Karpas-422 (cell line): ENCODE data around the gene CDC25B. TPM values are rescaled to one million over a fixed set of nuclear protein-coding genes. Genes with fewer than 3 reads are reported as not detected.
"Not testable (repeated sequence)": the region's sequence is repeated elsewhere in the genome, so short reads cannot be mapped to it uniquely, and the experiment has no call there.

ENCODE experiments used
- DNase-seq: peaks from one replicate; pipeline ENCODE4 v3.0.0-alpha.2; 2015
- H2AFZ ChIP-seq: fragments of 200-600 bp; sonication (generic); 2 replicates; pipeline ENCODE4 v1.6.1; 2014; ENCODE audit warnings: antibody characterized with exemption, low read length, mixed read lengths
- H3K27ac ChIP-seq: fragments of 200-600 bp; sonication (generic); 2 replicates; pipeline ENCODE4 v1.5.1; 2014; ENCODE audit warnings: mild to moderate bottlenecking, low read length, moderate library complexity
- H3K27me3 ChIP-seq: fragments of 200-600 bp; sonication (generic); 2 replicates; pipeline ENCODE4 v1.6.1; 2014; ENCODE audit warnings: low read length, mixed read lengths
- H3K36me3 ChIP-seq: fragments of 200-600 bp; sonication (generic); 2 replicates; pipeline ENCODE4 v1.6.1; 2014; ENCODE audit warnings: low read length, mixed read lengths; ENCODE audit not compliant: insufficient read depth
- H3K4me1 ChIP-seq: fragments of 200-600 bp; sonication (generic); 2 replicates; pipeline ENCODE4 v1.6.1; 2014; ENCODE audit warnings: mild to moderate bottlenecking, low read length, mixed read lengths
- H3K4me2 ChIP-seq: fragments of 200-600 bp; sonication (generic); 2 replicates; pipeline ENCODE4 v1.6.1; 2014; ENCODE audit warnings: low read length, low read depth, mild to moderate bottlenecking; ENCODE audit not compliant: poor library complexity, severe bottlenecking
- H3K4me3 ChIP-seq: fragments of 200-600 bp; sonication (generic); 2 replicates; pipeline ENCODE4 v1.5.1; 2014; ENCODE audit warnings: mild to moderate bottlenecking, antibody characterized with exemption, low read length, mixed read lengths
- H3K79me2 ChIP-seq: fragments of 200-600 bp; sonication (generic); 2 replicates; pipeline ENCODE4 v1.6.1; 2014; ENCODE audit warnings: mild to moderate bottlenecking, low read length, mixed read lengths
- H3K9ac ChIP-seq: fragments of 200-600 bp; sonication (generic); 2 replicates; pipeline ENCODE4 v1.6.0; 2014; ENCODE audit warnings: low read length
- H3K9me2 ChIP-seq: fragments of 200-600 bp; sonication (generic), shearing (Covaris generic); replicated peaks from 2 replicates; pipeline ENCODE4 v1.6.0; 2014; ENCODE audit warnings: mild to moderate bottlenecking, low read length, moderate library complexity; ENCODE audit not compliant: insufficient read depth
- H3K9me3 ChIP-seq: fragments of 300-700, 200-600 bp; sonication (generic); 2 replicates; pipeline ENCODE4 v1.6.1; 2014; ENCODE audit warnings: low read length, mixed read lengths
- H4K20me1 ChIP-seq: fragments of 200-600 bp; sonication (generic); 2 replicates; pipeline ENCODE4 v1.6.1; 2014; ENCODE audit warnings: mild to moderate bottlenecking, antibody characterized with exemption, low read length, low read depth; ENCODE audit not compliant: insufficient read depth
- total RNA-seq: library from RNA; depleted of rRNA; stranded (reverse); fragments of >200 nt; shearing (Covaris generic); gene quantifications from 2 replicates; pipeline ENCODE4 v1.2.3, GENCODE V29; 2014; ENCODE audit warnings: low replicate concordance

The CDC25B gene
- total RNA-seq, 1 experiment from 2014 or later = 11.7 TPM

GRCh38 chr20:3785240-3786125 lies 10.6 kb upstream of the CDC25B start:
- Histone ChIP-seq H3K4me1 (peaks cover 29% of the 10 kb centered on the region), H3K9me2 (no peaks in the 10 kb centered on the region), H3K9ac (peak overlapping the region; percentile 77), H3K9me3 (no peaks in the 10 kb centered on the region), H3K4me3 (peak overlapping the region; percentile 73; the same call in 1 of the 2 replicates), H4K20me1 (peaks cover 10% of the 10 kb centered on the region; the same call in 1 of the 2 replicates), H3K27me3 (no peaks in the 10 kb centered on the region), H3K79me2 (peaks cover 16% of the 10 kb centered on the region), H3K36me3 (no peaks in the 10 kb centered on the region), H3K4me2 (peak overlapping the region; percentile 82), H2AFZ (no peak overlapping the region), H3K27ac (no peak overlapping the region)
- DNase-seq = no peak

- H3K9ac ChIP-seq = peak overlapping the region; percentile 77
- no peaks in the 10 kb centered on the region for H3K27me3 ChIP-seq
- no peaks in the 10 kb centered on the region for H3K36me3 ChIP-seq
- peak overlapping the region; percentile 82 for H3K4me2 ChIP-seq
- H4K20me1 ChIP-seq = peaks cover 10% of the 10 kb centered on the region; the same call in 1 of the 2 replicates
- H3K9me3 ChIP-seq = no peaks in the 10 kb centered on the region
- DNase-seq = no peak
- H3K9me2 ChIP-seq = no peaks in the 10 kb centered on the region
- H2AFZ ChIP-seq = no peak overlapping the region
- peaks cover 16% of the 10 kb centered on the region for H3K79me2 ChIP-seq
- H3K27ac ChIP-seq = no peak overlapping the region
- peak overlapping the region; percentile 73 for H3K4me3 ChIP-seq
- peaks cover 23% of the 10 kb centered on the region for H3K4me1 ChIP-seq
Measured at GRCh38 chr20:3786126-3786484, 10.0 kb upstream of the CDC25B start.

GRCh38 chr20:3786665-3787323 lies 9.3 kb upstream of the CDC25B start, which contains the start of gene CENPB:
CENPB (minus strand) TSS chr20:3786740; CDS start chr20:3786483, 257 bp downstream.
- peaks cover 10% of the 10 kb centered on the region; the same call in 1 of the 2 replicates for H4K20me1 ChIP-seq
- H3K9me2 ChIP-seq = no peaks in the 10 kb centered on the region
- H3K4me2 ChIP-seq = peak within 1 kb of the TSS; percentile 89
- peak within 1 kb of the TSS; percentile 73 for H3K4me3 ChIP-seq
- peak within 1 kb of the TSS; percentile 69; the same call in 1 of the 2 replicates for H2AFZ ChIP-seq
- no peaks in the 10 kb centered on the region for H3K27me3 ChIP-seq
- peak; percentile 95 for DNase-seq
- H3K79me2 ChIP-seq = peaks cover 16% of the 10 kb centered on the region
- H3K27ac ChIP-seq = no peak within 1 kb of the TSS
- peaks cover 22% of the 10 kb centered on the region for H3K4me1 ChIP-seq
- peak within 1 kb of the TSS; percentile 77 for H3K9ac ChIP-seq
- no peaks in the 10 kb centered on the region for H3K36me3 ChIP-seq
- H3K9me3 ChIP-seq = no peaks in the 10 kb centered on the region

GRCh38 chr20:3787324-3788014 lies 8.6 kb upstream of the CDC25B start:
- no peaks in the 10 kb centered on the region for H3K27me3 ChIP-seq
- no peaks in the 10 kb centered on the region for H3K9me3 ChIP-seq
- peak overlapping the region; percentile 89 for H3K4me2 ChIP-seq
- peak overlapping the region; percentile 69; the same call in 1 of the 2 replicates for H2AFZ ChIP-seq
- no peak for DNase-seq
- H3K36me3 ChIP-seq = no peaks in the 10 kb centered on the region
- peak overlapping the region; percentile 65 for H3K4me3 ChIP-seq
- H3K9me2 ChIP-seq = no peaks in the 10 kb centered on the region
- H3K4me1 ChIP-seq = peaks cover 22% of the 10 kb centered on the region
- peak overlapping the region; percentile 66 for H3K9ac ChIP-seq
- H3K27ac ChIP-seq = no peak overlapping the region
- peaks cover 16% of the 10 kb centered on the region for H3K79me2 ChIP-seq
- H4K20me1 ChIP-seq = peaks cover 10% of the 10 kb centered on the region; the same call in 1 of the 2 replicates

GRCh38 chr20:3788685-3789155 lies 7.4 kb upstream of the CDC25B start:
- Histone ChIP-seq H3K4me2 (no peak overlapping the region), H3K4me3 (no peak overlapping the region), H4K20me1 (peaks cover 10% of the 10 kb centered on the region; the same call in 1 of the 2 replicates), H3K27ac (no peak overlapping the region), H3K36me3 (no peaks in the 10 kb centered on the region), H3K27me3 (no peaks in the 10 kb centered on the region), H2AFZ (no peak overlapping the region), H3K9ac (no peak overlapping the region), H3K9me2 (no peaks in the 10 kb centered on the region), H3K4me1 (peaks cover 22% of the 10 kb centered on the region), H3K9me3 (no peaks in the 10 kb centered on the region), H3K79me2 (peaks cover 16% of the 10 kb centered on the region)
- peak; percentile 70 for DNase-seq

GRCh38 chr20:3789201-3789600 lies 6.9 kb upstream of the CDC25B start:
- H3K27ac ChIP-seq, H3K4me2 ChIP-seq, H3K4me3 ChIP-seq, H3K9me3 ChIP-seq, DNase-seq, H3K27me3 ChIP-seq, H3K36me3 ChIP-seq, H2AFZ ChIP-seq, H3K9ac ChIP-seq, H3K9me2 ChIP-seq: not testable (repeated sequence)
- Histone ChIP-seq H3K4me1 (peaks cover 22% of the 10 kb centered on the region), H4K20me1 (peaks cover 10% of the 10 kb centered on the region; the same call in 1 of the 2 replicates), H3K79me2 (peaks cover 16% of the 10 kb centered on the region)

- H3K9ac ChIP-seq, H3K36me3 ChIP-seq, H3K27me3 ChIP-seq, H3K9me2 ChIP-seq, DNase-seq, H4K20me1 ChIP-seq, H3K27ac ChIP-seq, H3K9me3 ChIP-seq, H3K4me2 ChIP-seq, H2AFZ ChIP-seq, H3K4me3 ChIP-seq: not testable (repeated sequence)
- peaks cover 13% of the 10 kb centered on the region for H3K79me2 ChIP-seq
- H3K4me1 ChIP-seq = peaks cover 31% of the 10 kb centered on the region
Measured at GRCh38 chr20:3794168-3794567, 1.9 kb upstream of the CDC25B start.
